ENCODE measurements around the gene ARRDC4. TPM values are rescaled to one million over a fixed set of nuclear protein-coding genes. Genes with fewer than 3 reads are reported as not detected.

ARRDC4 gene
- polyA plus RNA-seq, 1 donor from 2014 or later, result 39.7 TPM

- no peaks in the 10 kb centered on the region for H3K36me3 ChIP-seq (ENCODE audit: insufficient read depth, low read length)
- peaks cover 8% of the 10 kb centered on the region for H3K9me3 ChIP-seq (ENCODE audit: low read length)
- no peaks in the 10 kb centered on the region for H3K9me2 ChIP-seq (ENCODE audit: insufficient read depth, low read length)
- H4K20me1 ChIP-seq (ENCODE audit: insufficient read depth), result no peaks in the 10 kb centered on the region
- no peak overlapping the region for H3K4me2 ChIP-seq (ENCODE audit: low read length)
- no peak overlapping the region for H3K4me3 ChIP-seq (ENCODE audit: low read length)
- no peaks in the 10 kb centered on the region for H3K79me2 ChIP-seq (replicated peaks; ENCODE audit: insufficient read depth, low read length)
- no peak overlapping the region for H2AFZ ChIP-seq (ENCODE audit: low read depth, low read length)
- no peaks in the 10 kb centered on the region for H3K27me3 ChIP-seq (ENCODE audit: insufficient read depth, low read depth, low read length)
- no peaks in the 10 kb centered on the region for H3F3A ChIP-seq (ENCODE audit: insufficient read depth, low read length, poor library complexity, severe bottlenecking)
- H3K9ac ChIP-seq (ENCODE audit: low read length), result no peak overlapping the region
- TF ChIP-seq CTCF (IDR thresholded peaks at IDR 0.05; ENCODE audit: poor library complexity, severe bottlenecking) (no peak), SMC3 (conservative IDR thresholded peaks at IDR 0.05; ENCODE audit: poor library complexity) (no peak), REST (IDR thresholded peaks at IDR 0.05; ENCODE audit: borderline replicate concordance) (no peak), POLR2AphosphoS5 (IDR thresholded peaks at IDR 0.05) (no peak)
- H3K27ac ChIP-seq (ENCODE audit: low read length), result no peak overlapping the region
Observed at GRCh38 chr15:97931314-97931713, 29.2 kb upstream of the ARRDC4 start.

GRCh38 chr15:97933589-97933988 lies 26.9 kb upstream of the ARRDC4 start:
- H3K36me3 ChIP-seq (ENCODE audit: insufficient read depth, low read length), result no peaks in the 10 kb centered on the region
- no peak overlapping the region for H3K9ac ChIP-seq (ENCODE audit: low read length)
- H3K9me3 ChIP-seq (ENCODE audit: low read length), result peaks cover 8% of the 10 kb centered on the region
- no peaks in the 10 kb centered on the region for H3F3A ChIP-seq (ENCODE audit: insufficient read depth, low read length, poor library complexity, severe bottlenecking)
- no peaks in the 10 kb centered on the region for H3K9me2 ChIP-seq (ENCODE audit: insufficient read depth, low read length)
- no peak overlapping the region for H3K4me3 ChIP-seq (ENCODE audit: low read length)
- no peak overlapping the region for H3K4me2 ChIP-seq (ENCODE audit: low read length)
- no peak overlapping the region for H2AFZ ChIP-seq (ENCODE audit: low read depth, low read length)
- H4K20me1 ChIP-seq (ENCODE audit: insufficient read depth), result no peaks in the 10 kb centered on the region
- H3K27me3 ChIP-seq (ENCODE audit: insufficient read depth, low read depth, low read length), result no peaks in the 10 kb centered on the region
- no peaks in the 10 kb centered on the region for H3K79me2 ChIP-seq (replicated peaks; ENCODE audit: insufficient read depth, low read length)
- H3K27ac ChIP-seq (ENCODE audit: low read length), result no peak overlapping the region
- TF ChIP-seq CTCF (IDR thresholded peaks at IDR 0.05; ENCODE audit: poor library complexity, severe bottlenecking) (no peak), REST (IDR thresholded peaks at IDR 0.05; ENCODE audit: borderline replicate concordance) (no peak), MXI1 (conservative IDR thresholded peaks at IDR 0.05; ENCODE audit: poor library complexity, severe bottlenecking) (no peak), RAD21 (conservative IDR thresholded peaks at IDR 0.05) (no peak), SMC3 (conservative IDR thresholded peaks at IDR 0.05; ENCODE audit: poor library complexity) (no peak)
